HG03108 (cell line): Measurements from ENCODE around the gene ENDOU.

Source experiments
- ATAC-seq: cut with Tn5 transposase; IDR thresholded peaks from one replicate; pipeline ENCODE4 v1.9.1; 2021; ENCODE audit warnings: moderate library complexity; ENCODE audit not compliant: unreplicated experiment

The ENDOU gene

DNA sequence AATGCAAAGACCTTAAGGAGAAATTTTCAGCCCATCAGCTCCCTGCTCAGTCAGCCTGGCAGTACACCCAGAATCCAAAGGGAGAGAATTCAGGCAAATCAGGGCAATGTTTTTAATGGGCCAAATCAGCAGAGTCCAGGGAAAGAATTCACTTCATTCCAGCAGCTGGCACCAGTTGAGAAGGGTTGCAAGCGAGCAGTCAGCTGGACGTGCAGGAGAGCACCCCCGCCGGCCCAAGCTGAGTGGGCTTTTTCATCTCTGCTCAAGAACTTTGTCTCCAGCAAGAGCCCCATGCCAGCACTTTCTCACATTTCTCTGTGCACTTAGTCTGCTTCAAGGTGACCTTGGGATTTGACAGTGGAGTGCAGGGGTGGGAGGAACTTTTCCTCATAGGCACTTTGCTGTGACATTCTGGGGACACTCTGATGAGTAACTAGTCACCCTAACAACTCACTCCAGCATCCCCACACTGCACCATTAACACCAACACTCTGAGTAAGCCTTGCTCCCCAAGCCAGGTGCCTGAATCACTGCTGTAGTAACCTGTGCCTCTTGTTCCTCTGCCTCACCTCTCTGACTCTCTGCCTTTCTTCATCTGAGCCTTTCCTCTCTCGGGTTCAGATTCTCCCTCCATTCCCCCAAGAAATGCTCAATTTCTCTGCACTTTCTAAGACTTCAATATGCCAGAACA, 2.2 kb downstream of the ENDOU start:
- ATAC-seq, result no peak

DNA sequence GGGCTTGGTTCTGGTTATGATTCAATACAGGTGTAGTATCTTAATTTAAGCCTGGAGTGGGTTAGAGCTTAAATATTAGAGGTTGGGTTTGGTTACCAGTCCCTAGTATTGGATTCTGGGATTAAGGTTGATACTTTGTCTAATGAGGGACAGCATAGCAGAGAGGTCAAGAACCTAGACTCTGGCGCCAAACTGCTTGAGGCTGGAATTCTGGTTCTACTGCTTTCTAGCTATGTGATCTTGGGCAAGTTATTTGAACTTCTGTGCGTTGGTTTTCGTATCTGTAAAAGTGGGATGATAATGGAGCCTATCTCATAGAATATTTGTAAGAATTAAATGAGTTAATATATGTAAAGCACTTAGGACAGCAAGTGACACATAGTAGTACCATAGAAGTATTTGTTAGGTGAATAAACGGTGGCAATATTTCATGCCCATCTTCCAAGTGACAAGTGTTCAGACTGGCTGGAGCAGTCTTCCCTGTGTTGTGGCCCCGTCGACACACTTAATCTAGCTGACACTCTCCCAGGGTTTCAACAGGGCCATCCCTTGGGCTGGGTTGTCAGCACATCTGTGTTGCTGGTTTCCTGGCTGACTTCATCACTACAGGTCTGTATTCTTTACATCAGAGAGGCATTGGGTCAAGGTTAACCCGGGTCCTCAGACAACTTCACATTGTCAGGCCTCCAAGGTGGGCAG, 3.0 kb downstream of the ENDOU start:
- ATAC-seq, result no peak

DNA sequence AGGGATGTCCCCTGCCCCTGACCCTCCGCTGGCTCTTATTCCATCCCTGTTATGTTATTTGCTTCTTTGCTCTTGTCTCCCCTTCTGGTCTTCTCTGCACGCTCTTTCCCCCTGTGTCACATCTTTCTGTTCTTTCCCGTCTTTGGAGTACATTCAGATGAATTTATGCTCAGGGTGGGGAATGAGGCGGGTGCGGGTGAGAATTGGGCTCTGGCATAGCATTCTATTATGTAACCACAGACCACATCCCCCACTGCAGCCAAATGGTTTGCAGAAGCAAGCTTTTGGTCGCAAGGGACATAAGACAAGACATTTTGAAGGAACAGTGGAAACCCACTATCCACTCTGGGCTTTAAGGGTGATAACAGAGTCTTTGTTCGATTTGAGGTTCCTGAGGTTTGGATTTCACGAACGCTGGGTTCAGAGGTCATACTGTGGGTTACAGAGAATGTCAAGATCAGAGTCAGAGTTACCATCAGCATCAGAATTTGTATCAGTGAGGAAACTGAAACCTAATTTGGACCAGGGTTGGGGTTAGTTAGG, 3.8 kb downstream of the ENDOU start:
- no peak for ATAC-seq

DNA sequence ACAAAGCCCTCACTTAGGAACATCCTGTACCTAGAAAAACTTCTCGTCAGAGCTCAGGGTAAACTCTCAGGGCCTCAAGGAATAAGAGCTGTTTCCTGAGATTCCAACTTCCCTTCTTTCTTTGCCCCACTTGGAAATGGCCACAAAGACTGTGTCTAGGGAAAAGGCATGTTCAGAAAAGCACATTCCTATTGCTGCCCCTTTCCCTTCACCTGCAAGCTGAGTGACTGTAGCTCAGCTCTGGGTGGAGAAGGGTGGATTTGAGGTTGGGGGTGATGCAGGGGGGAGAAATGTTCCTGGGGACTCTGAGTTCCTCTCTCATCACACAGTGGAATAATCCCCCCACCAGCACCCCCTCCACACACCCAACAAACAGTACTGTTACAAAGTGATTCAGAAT, 6.8 kb downstream of the ENDOU start:
- ATAC-seq, result no peak

DNA sequence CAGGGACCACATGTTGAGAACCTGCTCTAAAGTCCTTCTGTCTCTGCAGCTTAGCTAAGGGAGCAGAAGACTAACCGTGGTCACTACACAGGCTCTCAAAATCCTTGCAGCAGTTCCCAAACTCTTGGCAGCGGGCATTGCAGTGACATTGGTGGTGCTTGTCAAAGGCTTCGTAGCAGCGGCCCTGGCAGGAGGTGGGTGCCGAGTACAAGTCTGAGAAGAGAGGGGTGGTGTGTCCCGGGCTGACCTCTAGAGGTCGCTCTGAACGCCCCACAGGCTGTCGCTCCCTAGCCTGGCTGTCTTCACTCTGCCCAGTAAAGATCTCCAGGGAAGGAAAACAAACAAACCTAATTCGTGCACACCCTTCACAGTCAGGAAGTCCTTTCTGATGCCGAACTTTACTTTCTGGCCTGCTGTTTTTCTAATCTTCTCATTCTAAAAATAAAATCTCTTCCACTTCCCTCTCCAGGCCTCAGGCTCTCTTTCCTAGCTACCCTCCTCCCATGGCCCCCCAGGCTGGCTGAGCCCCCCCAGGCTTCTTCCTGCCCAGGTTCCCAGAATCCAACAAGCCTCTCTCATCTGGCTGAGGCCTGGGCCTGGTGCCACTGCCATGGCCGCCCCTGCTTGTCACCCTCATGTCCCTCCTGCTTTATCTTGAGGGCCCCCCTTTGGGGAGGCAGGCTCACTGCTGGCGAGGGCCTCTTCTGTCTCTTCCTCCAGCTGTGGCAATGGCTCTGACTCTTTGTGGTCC, 7.7 kb downstream of the ENDOU start:
- peak; percentile 64 for ATAC-seq

DNA sequence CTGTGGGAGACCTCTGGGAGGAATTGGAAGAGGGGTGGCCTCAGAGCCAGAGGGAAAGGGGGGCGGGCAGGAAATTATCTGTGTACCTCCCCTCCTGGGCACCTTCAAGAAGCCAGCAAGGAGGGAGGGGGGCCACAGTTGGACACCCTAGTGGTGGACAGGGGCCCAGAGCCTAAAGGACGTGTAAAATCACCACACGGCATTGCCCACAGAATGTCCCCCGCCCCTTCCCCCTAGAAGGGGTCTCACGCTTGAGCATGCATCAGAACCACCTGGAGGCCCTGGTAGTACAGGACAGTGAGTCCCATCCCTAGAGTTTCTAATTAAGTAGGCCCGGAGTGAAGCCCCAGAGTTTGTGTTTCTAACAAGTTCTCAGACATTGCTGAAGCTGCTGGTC, 8.2 kb downstream of the ENDOU start:
- ATAC-seq, result no peak

DNA sequence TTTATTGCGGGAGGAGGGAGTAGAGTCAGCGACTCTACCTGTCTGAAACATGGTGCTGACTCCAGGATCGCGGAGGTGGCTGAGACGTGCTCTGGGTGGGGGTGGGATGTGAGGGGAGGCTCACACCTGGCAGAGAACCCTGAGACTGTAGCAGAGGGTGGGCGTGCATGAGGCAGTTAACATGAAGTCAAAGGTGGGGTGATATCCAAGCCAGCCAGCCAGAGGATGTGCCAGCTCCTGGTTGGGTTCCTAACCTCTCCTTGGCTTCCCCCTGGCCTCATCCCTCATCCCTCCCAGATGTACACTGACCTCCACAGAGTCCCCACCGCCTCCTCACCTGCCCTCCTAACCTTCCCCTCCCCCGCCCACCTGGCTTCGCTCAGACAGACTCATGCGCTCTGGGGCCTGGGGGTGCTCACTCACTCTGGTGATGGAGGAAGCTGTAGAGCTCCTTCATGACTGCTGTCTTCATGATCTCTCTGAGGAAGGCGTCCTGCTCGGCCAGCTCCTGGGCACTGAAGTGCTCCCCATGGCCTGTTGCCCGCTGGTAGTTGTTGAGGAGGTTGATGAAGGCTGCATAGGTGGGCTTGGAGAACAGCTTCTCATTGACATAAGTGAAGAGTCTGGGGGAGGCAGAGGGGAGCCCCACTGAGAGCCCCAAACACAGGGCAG, 9.3 kb downstream of the ENDOU start:
- no peak for ATAC-seq

DNA sequence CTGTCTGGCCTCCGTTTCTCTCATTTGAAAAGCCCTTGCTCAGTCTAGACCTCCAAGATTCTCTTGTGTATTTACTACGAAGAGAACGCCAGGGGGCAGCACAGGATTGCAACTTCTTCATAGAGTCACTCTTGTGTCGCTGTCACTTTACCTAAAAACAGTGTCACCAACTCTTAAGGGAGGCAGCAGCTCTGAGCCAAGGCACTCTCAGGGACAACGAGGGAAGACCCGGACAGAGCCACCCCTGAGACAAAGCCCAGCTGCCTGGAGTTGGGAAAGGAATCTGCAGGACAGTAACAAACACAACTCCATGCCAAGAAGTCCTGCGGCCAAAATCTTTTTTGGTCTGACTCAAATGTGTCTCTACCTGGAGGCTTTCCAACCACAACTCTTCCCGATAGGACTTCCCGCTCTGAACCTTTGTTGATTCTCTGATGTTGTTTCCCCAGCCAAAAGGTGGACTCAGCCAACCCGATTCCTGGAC, 9.9 kb downstream of the ENDOU start:
- no peak for ATAC-seq

DNA sequence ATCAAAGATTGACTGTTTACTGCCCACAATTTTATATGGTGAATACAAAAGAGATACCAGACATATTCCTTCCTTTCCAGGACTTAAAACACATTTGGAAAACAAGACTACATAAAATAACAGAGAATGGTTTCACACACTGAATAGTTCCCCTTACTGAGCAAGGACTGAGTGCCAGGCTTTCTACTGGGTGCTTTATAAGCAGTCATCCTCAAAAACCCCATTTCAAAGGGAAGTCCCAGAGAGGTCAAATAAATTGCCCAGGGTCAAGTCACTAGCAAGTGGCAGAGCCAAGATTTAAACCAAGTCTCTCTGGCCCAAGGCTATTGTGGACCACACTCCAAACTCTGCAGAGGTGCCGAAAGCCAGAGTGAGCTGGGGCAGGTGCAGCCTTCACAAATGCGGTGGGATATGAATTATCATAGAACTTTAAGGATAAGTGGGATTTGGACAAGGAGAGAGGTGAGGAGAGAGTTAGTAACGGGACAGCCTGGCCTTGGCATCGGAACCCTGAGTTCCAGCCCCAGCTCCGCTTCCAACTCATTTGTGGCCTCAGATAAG, 10.4 kb downstream of the ENDOU start:
- no peak for ATAC-seq

DNA sequence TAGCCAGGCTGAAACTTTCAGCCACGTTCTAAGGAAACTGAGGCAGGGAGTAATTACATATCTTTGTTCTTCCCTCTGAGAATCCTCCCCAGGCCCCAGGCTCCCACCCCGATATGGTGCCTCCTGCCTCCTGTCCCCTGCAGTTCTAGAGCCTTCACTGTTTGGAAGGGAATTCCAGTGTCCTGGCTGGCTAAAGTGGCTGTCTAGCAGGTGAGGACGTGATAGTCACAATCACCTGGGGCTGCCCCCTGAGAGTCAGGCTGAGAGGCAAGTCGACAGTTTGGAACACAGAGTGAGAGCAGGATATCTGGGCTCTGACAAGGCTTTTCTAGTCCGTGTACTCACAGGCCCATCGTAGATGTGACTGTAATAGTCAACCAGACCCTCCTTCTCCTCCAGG, 13.1 kb downstream of the ENDOU start:
- no peak for ATAC-seq

DNA sequence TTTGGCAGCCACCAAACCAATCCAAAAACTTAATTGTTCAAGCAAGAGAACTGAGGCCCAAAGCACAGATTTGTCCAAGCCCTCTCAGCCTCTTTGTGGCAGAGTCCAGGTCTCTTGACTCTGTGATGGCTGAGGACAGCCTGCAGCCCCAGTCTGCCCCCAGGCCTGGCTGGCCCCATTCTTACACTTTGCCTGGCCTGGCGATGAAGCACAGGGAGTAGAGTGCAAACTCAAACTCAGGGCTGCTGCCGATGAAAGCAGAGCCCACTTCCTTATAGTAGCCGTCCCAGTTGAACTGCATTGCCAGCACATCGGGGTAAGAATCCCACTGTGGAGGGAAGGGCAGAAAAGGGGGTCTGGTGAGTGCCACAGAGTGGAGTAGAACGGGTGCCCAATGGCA, 13.8 kb downstream of the ENDOU start:
- no peak for ATAC-seq

DNA sequence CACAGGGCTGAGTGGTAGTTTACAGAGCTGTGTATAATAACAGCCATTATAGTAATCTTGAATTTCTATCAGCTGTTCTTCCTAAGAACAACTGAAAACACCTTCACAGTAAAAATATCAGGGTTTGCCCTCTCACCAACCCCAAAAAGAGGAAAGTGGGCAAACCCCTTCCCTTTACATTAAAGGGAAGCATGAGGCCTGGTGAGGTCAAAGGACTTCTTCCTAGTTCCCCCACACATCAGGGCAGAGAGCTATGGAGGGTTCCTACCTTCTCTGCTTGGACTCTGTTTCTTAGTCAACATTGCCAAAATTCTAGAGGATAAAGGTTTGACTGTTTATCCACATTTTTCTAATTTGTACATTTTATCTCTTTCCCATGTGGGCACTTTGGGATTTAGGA, 15.0 kb downstream of the ENDOU start:
- no peak for ATAC-seq

DNA sequence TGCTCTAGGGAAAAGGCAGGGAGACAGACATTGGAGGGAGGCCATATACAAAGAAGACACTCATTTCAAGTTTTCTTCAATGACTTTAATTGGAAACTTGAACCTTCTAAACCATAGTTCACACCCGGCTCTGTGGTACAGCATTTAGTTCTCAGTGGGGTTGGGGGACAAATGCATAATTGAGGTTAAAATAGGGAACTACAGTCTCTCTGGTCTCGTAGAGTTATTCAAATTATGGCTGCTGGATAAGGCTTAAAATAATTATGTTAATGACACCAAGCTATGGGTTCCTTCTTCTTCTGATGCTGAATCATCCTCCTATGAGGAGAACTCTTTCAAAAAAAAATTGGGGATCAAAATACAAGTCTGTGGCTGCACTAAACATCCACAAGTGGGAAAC, 15.6 kb downstream of the ENDOU start:
- ATAC-seq, result no peak

DNA sequence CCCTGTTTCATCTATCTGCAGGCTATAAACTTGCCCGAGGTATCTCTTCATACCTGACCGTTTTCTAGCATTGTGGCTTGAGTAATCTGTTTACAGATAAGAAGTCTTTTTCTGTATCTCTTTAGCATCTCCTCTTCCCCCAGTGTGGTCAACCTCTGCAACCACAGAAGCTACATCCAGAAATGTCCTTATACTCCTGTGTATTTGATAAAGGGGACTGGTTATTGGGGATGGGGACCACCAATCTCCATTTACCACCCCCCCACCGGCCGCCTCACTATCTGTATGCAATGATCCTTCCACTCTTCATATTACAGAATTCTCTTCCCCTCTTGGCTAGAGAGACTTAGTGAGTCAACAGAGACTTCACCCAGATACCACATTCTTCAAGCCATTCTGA, 16.1 kb downstream of the ENDOU start:
- no peak for ATAC-seq

DNA sequence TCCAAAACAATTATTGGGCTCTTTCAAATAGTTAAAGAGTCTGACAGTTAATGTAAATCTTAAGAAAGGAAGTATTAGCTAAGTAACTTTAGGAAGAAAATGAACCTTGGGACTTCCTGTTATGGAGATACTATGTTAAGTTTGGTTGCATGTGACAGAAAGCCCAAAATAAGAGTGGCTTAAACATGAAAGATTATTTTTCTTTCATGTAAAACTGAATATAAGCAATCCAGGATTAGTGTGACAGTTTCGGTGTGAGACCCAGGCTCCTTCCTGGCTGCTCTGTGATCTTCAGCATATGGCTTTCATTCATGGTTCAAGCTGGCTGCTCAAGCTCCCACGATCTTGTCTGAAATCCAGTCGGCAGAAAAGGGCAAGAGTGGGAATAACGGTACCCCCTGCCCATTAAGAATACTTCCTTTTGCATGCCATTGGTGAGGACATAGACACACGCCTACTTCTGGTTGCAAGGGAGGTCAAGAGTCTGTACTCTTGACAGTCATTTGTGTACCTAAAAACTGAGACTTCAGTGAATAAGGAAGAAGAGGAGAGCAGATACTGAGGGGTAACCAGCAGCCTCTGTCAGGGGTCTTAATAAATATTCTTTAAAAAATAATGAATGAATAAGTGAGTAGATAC, 17.3 kb downstream of the ENDOU start:
- ATAC-seq, result no peak

DNA sequence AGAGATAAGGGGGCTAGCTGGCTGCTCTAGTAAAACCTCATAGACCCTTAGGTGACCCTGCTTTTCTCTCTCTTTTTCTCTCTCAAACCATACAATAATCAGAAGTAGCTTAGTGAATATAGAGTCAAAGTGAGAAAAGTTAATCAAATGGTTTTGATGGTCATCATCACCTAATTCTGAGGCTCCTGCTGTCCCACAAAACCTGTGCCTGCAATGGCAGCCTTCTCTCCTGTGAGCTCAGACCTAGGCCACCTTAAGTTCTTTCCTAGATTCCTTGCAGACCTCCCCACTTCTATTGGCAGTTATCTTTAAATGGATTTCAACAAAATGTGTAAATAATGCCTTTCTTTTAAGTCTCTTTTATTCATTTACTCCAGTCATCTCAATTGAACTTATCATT, 17.9 kb downstream of the ENDOU start:
- ATAC-seq, result no peak

DNA sequence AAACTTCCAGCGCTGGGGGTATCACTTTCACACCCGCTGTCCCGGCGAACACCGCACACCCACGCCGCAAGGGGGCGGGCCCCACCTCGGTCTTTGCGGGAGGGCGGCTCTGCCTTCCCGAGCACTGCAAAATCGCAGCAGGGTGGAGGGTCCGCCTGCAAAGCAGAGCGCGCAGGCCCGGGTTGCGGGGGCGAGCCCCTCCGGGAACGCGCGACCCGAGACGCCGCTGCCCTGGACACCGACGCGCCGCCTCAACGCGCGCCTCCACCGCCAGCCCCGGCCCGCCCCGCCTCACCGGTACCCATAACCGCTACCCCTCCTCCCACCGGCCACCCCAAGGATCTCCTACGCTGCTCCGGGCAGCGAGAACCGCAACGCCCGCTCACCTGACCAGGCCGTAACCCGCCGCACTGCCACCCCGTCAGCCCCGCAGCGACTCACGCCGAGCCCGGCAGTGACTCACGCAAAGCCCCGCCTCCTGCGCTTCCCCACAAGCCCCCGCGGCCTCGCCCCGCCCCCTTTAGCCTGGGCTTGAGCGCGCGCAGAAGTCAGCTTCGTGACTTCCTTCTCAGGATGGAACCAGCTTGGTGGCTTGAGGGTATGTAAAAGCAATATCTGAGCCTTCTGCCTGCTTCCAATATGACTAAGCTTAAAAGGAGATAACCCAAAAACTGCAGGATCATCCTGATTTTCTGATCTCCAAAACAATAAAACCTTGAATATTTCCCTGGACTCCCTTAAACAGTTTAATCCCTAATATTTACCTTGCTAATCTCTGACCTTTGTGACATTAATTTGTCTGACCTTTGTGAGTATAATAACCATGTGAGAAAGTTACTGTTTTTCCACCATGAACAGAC, 19.5 kb downstream of the ENDOU start, which contains the start of gene RPAP3:
Gene RPAP3, minus strand, starts transcription at position 465 of the 860 bp plus-strand sequence. CDS start 3,190 bp downstream, outside the sequence.
- ATAC-seq, result peak; percentile 82

DNA sequence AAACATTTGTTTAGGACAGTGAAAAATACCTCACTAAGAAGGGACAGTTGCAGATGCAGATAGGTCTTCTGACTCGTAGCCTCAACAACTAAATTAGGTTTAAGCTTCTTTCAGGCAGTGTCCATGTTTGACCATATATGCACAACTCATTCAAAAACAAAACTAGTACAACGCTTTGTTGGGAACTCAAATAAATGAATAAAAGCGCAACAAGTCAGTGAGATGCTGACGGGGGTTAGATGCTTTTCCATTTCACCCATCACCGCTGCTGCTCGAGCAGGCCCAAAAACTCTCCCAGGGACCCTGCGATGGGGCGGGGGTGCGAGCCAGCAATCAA, 20.1 kb downstream of the ENDOU start:
- ATAC-seq, result no peak

DNA sequence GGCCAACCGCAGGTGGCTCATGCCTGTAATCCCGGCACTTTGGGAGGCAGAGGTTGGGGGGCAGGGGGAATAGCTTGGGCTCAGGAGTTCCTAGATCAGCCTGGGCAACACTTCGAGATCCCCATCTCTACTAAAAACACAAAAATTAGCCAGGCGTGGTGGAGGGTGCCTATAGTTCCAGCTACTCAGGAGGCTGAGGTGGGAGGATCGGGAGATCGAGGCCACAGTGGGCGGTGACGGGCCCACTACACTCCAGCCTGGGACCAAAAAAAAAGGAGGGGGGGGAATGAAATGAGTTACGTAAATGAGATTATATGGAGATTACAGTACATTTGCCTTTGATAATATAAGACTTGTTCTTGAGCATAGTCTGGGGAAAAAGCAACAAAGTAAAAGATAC, 20.6 kb downstream of the ENDOU start:
- ATAC-seq, result no peak
